ELR (cell line): ENCODE results near the gene WBP1L.

Experiments used
- DNase-seq: peaks from one replicate; pipeline ENCODE4 v3.0.0-alpha.2; 2015; ENCODE audit warnings: low read depth

Gene WBP1L

GRCh38 chr10:102759497-102760210, 15.9 kb downstream of the WBP1L start:
- DNase-seq, result no peak

GRCh38 chr10:102761981-102762380, 18.2 kb downstream of the WBP1L start:
- DNase-seq, result no peak

- DNase-seq, result no peak
Observed at GRCh38 chr10:102762401-102763015, 18.8 kb downstream of the WBP1L start.

- no peak for DNase-seq
Observed at GRCh38 chr10:102763037-102763607, 19.4 kb downstream of the WBP1L start.

- no peak for DNase-seq
Observed at GRCh38 chr10:102764470-102765161, 20.9 kb downstream of the WBP1L start.

- DNase-seq, result no peak
Observed at GRCh38 chr10:102765336-102765735, 21.6 kb downstream of the WBP1L start.

- no peak for DNase-seq
Observed at GRCh38 chr10:102767428-102768160, 23.8 kb downstream of the WBP1L start.

- peak; percentile 52 for DNase-seq
Observed at GRCh38 chr10:102769375-102770107, 25.8 kb downstream of the WBP1L start.

GRCh38 chr10:102770108-102770482, 26.3 kb downstream of the WBP1L start:
- no peak for DNase-seq

- DNase-seq, result no peak
Observed at GRCh38 chr10:102770792-102771191, 27.0 kb downstream of the WBP1L start.

- DNase-seq, result no peak
Observed at GRCh38 chr10:102773320-102773719, 29.6 kb downstream of the WBP1L start.

GRCh38 chr10:102773986-102774385, 30.2 kb downstream of the WBP1L start:
- no peak for DNase-seq

- no peak for DNase-seq
Observed at GRCh38 chr10:102775201-102775934, 31.6 kb downstream of the WBP1L start.

- peak; percentile 79 for DNase-seq
Observed at GRCh38 chr10:102775935-102776669, 32.4 kb downstream of the WBP1L start.

GRCh38 chr10:102776779-102777456, 33.2 kb downstream of the WBP1L start:
- peak; percentile 91 for DNase-seq

GRCh38 chr10:102777711-102778453, 34.1 kb downstream of the WBP1L start:
- DNase-seq, result no peak

GRCh38 chr10:102778781-102779180, 35.0 kb downstream of the WBP1L start:
- DNase-seq, result no peak

GRCh38 chr10:102779680-102780526, 36.2 kb downstream of the WBP1L start:
- peak; percentile 79 for DNase-seq
